Neuronal stem cell (in vitro differentiated cells): ENCODE measurements around the gene KIRREL2.
"Not testable (repeated sequence)": the region's sequence is repeated elsewhere in the genome, so short reads cannot be mapped to it uniquely, and the experiment has no call there.

Experiments
- DNase-seq: peaks from one replicate; pipeline ENCODE4 v3.0.0-alpha.2; 2013; ENCODE audit warnings: low spot score
- H2AFZ ChIP-seq: one replicate; pipeline ENCODE4 v1.6.1; 2013; ENCODE audit warnings: mild to moderate bottlenecking, low read length, inconsistent platforms
- H2AK5ac ChIP-seq: 2 replicates; pipeline ENCODE4 v1.6.1; 2013; ENCODE audit warnings: low read depth, mild to moderate bottlenecking, inconsistent platforms, low read length, moderate library complexity, mixed read lengths
- H2BK120ac ChIP-seq: 2 replicates; pipeline ENCODE4 v1.6.1; 2013; ENCODE audit warnings: low read depth, mild to moderate bottlenecking, inconsistent platforms, low read length, moderate library complexity, mixed read lengths
- H2BK12ac ChIP-seq: one replicate; pipeline ENCODE4 v1.6.1; 2013; ENCODE audit warnings: low read length, inconsistent platforms
- H2BK15ac ChIP-seq: 2 replicates; pipeline ENCODE4 v1.6.1; 2013; ENCODE audit warnings: mild to moderate bottlenecking, low read length, inconsistent platforms, mixed read lengths
- H2BK5ac ChIP-seq: one replicate; pipeline ENCODE4 v1.6.1; 2013; ENCODE audit warnings: inconsistent platforms, mild to moderate bottlenecking, low read length, moderate library complexity
- H3K14ac ChIP-seq: one replicate; pipeline ENCODE4 v1.6.1; 2013; ENCODE audit warnings: low read length, inconsistent platforms
- H3K18ac ChIP-seq: 2 replicates; pipeline ENCODE4 v1.6.1; 2013; ENCODE audit warnings: low read length, inconsistent platforms
- H3K23ac ChIP-seq: 2 replicates; pipeline ENCODE4 v1.6.1; 2013; ENCODE audit warnings: low read depth, mild to moderate bottlenecking, mixed read lengths, low read length, inconsistent platforms; ENCODE audit not compliant: poor library complexity
- H3K27ac ChIP-seq: replicated peaks from 3 replicates; pipeline ENCODE4 v1.5.1; 2013; ENCODE audit warnings: low read length, inconsistent platforms
- H3K27me3 ChIP-seq, 3 experiments: 2 replicates each; pipeline ENCODE4 v1.6.1; 2013; ENCODE audit warnings: low read length in 3 of 3, mild to moderate bottlenecking in 2 of 3, inconsistent platforms in 1 of 3, low read depth in 1 of 3, mixed read lengths in 1 of 3, moderate library complexity in 1 of 3; ENCODE audit not compliant: control insufficient read depth in 3 of 3, insufficient read depth in 3 of 3
- H3K36me3 ChIP-seq, 2 donors: replicated peaks in 1 of 2; 2 replicates each; pipeline ENCODE4 v1.6.1; 2013; ENCODE audit warnings: low read length in 2 of 2; ENCODE audit not compliant: control insufficient read depth in 2 of 2, insufficient read depth in 2 of 2
- H3K4ac ChIP-seq: 2 replicates; pipeline ENCODE4 v1.6.1; 2013; ENCODE audit warnings: inconsistent platforms, mild to moderate bottlenecking, low read length, moderate library complexity
- H3K4me1 ChIP-seq, 2 donors: 1 replicate in 1 of 2; 2 replicates in 1 of 2; pipeline ENCODE4 v1.6.1; 2013; ENCODE audit warnings: low read length in 2 of 2, low read depth in 1 of 2; ENCODE audit not compliant: control insufficient read depth in 2 of 2, insufficient read depth in 1 of 2
- H3K4me2 ChIP-seq: one replicate; pipeline ENCODE4 v1.6.1; 2013; ENCODE audit warnings: mild to moderate bottlenecking, low read length, inconsistent platforms; ENCODE audit not compliant: insufficient read depth, poor library complexity, severe bottlenecking
- H3K4me3 ChIP-seq, 2 donors: 2 replicates each; pipeline ENCODE4 v1.5.1; 2013; ENCODE audit warnings: low read length in 2 of 2, mild to moderate bottlenecking in 2 of 2, inconsistent platforms in 1 of 2, moderate library complexity in 1 of 2
- H3K79me1 ChIP-seq: one replicate; pipeline ENCODE4 v1.6.1; 2013; ENCODE audit warnings: low read depth, mild to moderate bottlenecking, inconsistent platforms, low read length, moderate library complexity
- H3K9ac ChIP-seq: one replicate; pipeline ENCODE4 v1.6.1; 2013; ENCODE audit warnings: mild to moderate bottlenecking, low read depth, low read length, inconsistent platforms; ENCODE audit not compliant: poor library complexity
- H3K9me3 ChIP-seq, 2 donors: replicated peaks in 1 of 2; 2 replicates each; pipeline versions ENCODE3 to v1.6.1; 2013; ENCODE audit warnings: low read length in 2 of 2, mild to moderate bottlenecking in 2 of 2, inconsistent platforms in 1 of 2, low read depth in 1 of 2, mixed read lengths in 1 of 2, moderate library complexity in 1 of 2; ENCODE audit not compliant: control insufficient read depth in 2 of 2, insufficient read depth in 1 of 2
- H4K8ac ChIP-seq: one replicate; pipeline ENCODE4 v1.6.1; 2013; ENCODE audit warnings: low read depth, mild to moderate bottlenecking, inconsistent platforms, low read length, moderate library complexity
- H4K91ac ChIP-seq: one replicate; pipeline ENCODE4 v1.6.1; 2013; ENCODE audit warnings: low read length, low read depth, mild to moderate bottlenecking, inconsistent platforms; ENCODE audit not compliant: poor library complexity
- WGBS, 2 donors: extraction: QIAGEN DNeasy Blood & Tissue Kit; methylation state at CpG; one replicate each; pipeline ENCODE4 v1.1.7; 2013; ENCODE audit warnings: missing lambda C conversion rate in 2 of 2, mixed read lengths in 1 of 2; ENCODE audit not compliant: insufficient read length in 2 of 2, insufficient replicate concordance in 1 of 2; ENCODE audit errors: extremely low coverage in 2 of 2; 5-methylcytosine and 5-hydroxymethylcytosine counted together

The KIRREL2 gene

GRCh38 chr19:35830986-35831385 lies 25.7 kb upstream of the KIRREL2 start:
- Histone ChIP-seq H3K4me3 (peak overlapping the region in 1 of 2 donors; percentile 28), H3K27me3 (peaks cover 0 to 25% (median 2%) of the 10 kb centered on the region in 3 experiments), H2BK15ac (no peak overlapping the region), H3K4me2 (no peak overlapping the region), H2BK5ac (no peak overlapping the region), H3K4ac (no peak overlapping the region), H2BK120ac (no peak overlapping the region), H2BK12ac (no peak overlapping the region), H2AFZ (no peak overlapping the region), H3K9ac (no peak overlapping the region), H3K4me1 (no peaks in the 10 kb centered on the region), H4K8ac (no peak overlapping the region), H3K27ac (no peak overlapping the region), H3K79me1 (no peaks in the 10 kb centered on the region), H4K91ac (no peak overlapping the region), H3K14ac (no peak overlapping the region), H3K36me3 (no peaks in the 10 kb centered on the region), H3K18ac (no peak overlapping the region), H2AK5ac (no peak overlapping the region), H3K23ac (no peak overlapping the region), H3K9me3 (no peaks in the 10 kb centered on the region)
- no CpG with 5 or more reads among the region's 18 CpGs for WGBS, 2 donors
- DNase-seq = no peak

- peaks cover 0 to 30% (median 0%) of the 10 kb centered on the region in 3 experiments for H3K27me3 ChIP-seq
Measured at GRCh38 chr19:35832054-35832453, 24.7 kb upstream of the KIRREL2 start.

GRCh38 chr19:35833972-35834371 lies 22.7 kb upstream of the KIRREL2 start:
- Histone ChIP-seq H3K27me3 (peaks cover 0 to 30% (median 0%) of the 10 kb centered on the region in 3 experiments), H3K4me3 (no peak overlapping the region), H2AFZ (no peak overlapping the region), H4K8ac (no peak overlapping the region), H2AK5ac (no peak overlapping the region), H2BK12ac (no peak overlapping the region), H3K9me3 (no peaks in the 10 kb centered on the region), H3K79me1 (no peaks in the 10 kb centered on the region), H3K4me2 (no peak overlapping the region), H2BK15ac (no peak overlapping the region), H2BK5ac (no peak overlapping the region), H3K23ac (no peak overlapping the region), H3K9ac (no peak overlapping the region), H2BK120ac (no peak overlapping the region), H3K36me3 (no peaks in the 10 kb centered on the region), H3K4me1 (no peaks in the 10 kb centered on the region), H3K4ac (no peak overlapping the region), H3K27ac (no peak overlapping the region), H4K91ac (no peak overlapping the region), H3K14ac (no peak overlapping the region), H3K18ac (no peak overlapping the region)
- DNase-seq = no peak
- WGBS, 2 donors = no CpG with 5 or more reads among the region's 7 CpGs

More at GRCh38 chr19:35832054-35832453, 24.7 kb upstream of the KIRREL2 start:
- Histone ChIP-seq H3K4me1 (no peaks in the 10 kb centered on the region), H3K27ac (no peak overlapping the region), H2BK15ac (no peak overlapping the region), H3K4ac (no peak overlapping the region), H3K79me1 (no peaks in the 10 kb centered on the region), H2BK12ac (no peak overlapping the region), H2BK5ac (no peak overlapping the region), H3K18ac (no peak overlapping the region), H3K14ac (no peak overlapping the region), H3K9ac (no peak overlapping the region), H4K91ac (no peak overlapping the region), H4K8ac (no peak overlapping the region), H2AFZ (no peak overlapping the region), H2AK5ac (no peak overlapping the region), H3K4me3 (no peak overlapping the region), H3K9me3 (no peaks in the 10 kb centered on the region), H3K23ac (no peak overlapping the region), H3K36me3 (no peaks in the 10 kb centered on the region), H2BK120ac (no peak overlapping the region), H3K4me2 (no peak overlapping the region)
- no peak for DNase-seq
- no CpG with 5 or more reads among the region's 4 CpGs for WGBS, 2 donors

GRCh38 chr19:35836096-35836495 lies 20.6 kb upstream of the KIRREL2 start:
- no CpG with 5 or more reads among the region's 11 CpGs for WGBS, 2 donors
- not testable (repeated sequence) for H3K4me1 ChIP-seq, H2AFZ ChIP-seq

More at GRCh38 chr19:35836096-35836495, 20.6 kb upstream of the KIRREL2 start:
- not testable (repeated sequence) for H2AK5ac ChIP-seq, H3K27ac ChIP-seq, H3K4me3 ChIP-seq, H3K14ac ChIP-seq, H4K91ac ChIP-seq, H2BK5ac ChIP-seq, H2BK15ac ChIP-seq, DNase-seq, H3K79me1 ChIP-seq, H3K4ac ChIP-seq, H3K9me3 ChIP-seq, H2BK120ac ChIP-seq, H2BK12ac ChIP-seq, H3K18ac ChIP-seq, H3K4me2 ChIP-seq, H3K23ac ChIP-seq, H3K9ac ChIP-seq, H3K36me3 ChIP-seq, H4K8ac ChIP-seq
- peaks cover 0 to 24% (median 0%) of the 10 kb centered on the region in 3 experiments for H3K27me3 ChIP-seq
